GM19025 (cell line): ENCODE measurements around the gene RALBP1.
A peak's percentile ranks its signal among the peaks of the same experiment; 100 is the strongest.
"Not testable (repeated sequence)": the region's sequence is repeated elsewhere in the genome, so short reads cannot be mapped to it uniquely, and the experiment has no call there.

Source experiments
- ATAC-seq: cut with Tn5 transposase; IDR thresholded peaks from one replicate; pipeline ENCODE4 v1.9.1; 2021; ENCODE audit warnings: mild to moderate bottlenecking, low read depth, moderate library complexity; ENCODE audit not compliant: unreplicated experiment

The RALBP1 gene

GRCh38 chr18:9474983-9475642, at the start of gene RALBP1:
Gene RALBP1 (plus strand): TSS chr18:9475513. CDS start chr18:9513046, 37,533 bp downstream.
- peak; percentile 88 for ATAC-seq

DNA sequence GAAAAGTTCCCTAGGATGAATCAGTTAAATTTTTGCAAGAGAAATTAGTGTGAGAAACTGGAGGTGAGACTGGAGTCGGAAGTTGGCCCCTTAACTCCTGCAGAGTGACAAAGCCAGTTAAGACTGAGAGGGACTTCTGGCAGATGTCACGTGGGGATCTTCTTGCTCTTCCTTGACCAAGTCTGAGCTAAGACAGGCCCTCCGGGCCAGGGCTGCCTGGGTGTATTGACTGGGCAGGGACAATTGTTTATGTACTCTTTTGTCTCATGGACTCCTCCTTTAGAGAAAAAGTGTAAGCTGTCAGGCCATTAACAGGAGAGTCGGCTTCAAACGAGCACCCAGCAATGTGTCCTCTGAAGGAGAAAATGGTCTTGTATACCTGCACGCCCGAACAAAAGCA, 48.6 kb upstream of the RALBP1 start:
- ATAC-seq, result no peak

- ATAC-seq, result no peak
Observed at GRCh38 chr18:9428301-9428706, 47.0 kb upstream of the RALBP1 start.

DNA sequence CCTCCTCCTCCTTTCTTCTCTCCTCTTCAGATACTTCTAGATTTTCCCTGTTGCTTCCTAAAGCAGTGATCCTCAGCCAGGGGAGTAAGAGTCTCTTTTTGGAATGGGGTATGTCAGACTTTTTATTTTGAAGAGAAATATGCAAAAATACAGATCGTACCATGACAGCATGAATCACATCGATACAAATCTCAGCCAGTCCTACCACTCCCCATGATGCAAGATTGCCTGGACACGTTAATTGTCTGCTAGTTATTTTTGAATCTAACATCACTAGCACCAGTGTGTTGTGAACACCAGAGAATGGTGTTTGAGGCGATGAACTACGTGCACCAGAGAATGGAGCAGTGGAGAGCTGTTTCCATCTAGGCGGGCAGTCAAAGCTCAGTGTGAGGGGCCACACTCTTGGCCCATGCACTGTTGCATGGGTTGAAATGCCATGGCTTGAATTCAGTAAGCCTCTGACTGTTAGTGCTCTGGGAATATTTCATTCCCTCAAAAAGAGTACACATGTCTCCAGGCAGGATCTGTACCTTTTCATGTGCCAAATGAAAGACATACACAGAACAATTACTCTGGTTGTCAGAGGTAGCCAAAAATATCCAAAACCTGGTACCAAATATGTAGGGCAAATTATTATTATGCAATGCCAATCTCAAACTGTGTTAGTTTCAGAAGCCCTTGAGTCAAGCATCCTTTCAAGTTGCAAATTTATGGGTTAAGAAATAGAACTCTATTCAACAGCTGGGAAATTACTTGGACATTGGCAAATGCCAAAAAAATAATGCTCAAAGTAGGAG, 46.3 kb upstream of the RALBP1 start:
- ATAC-seq, result no peak

- ATAC-seq, result no peak
Observed at GRCh38 chr18:9429662-9429993, 45.7 kb upstream of the RALBP1 start.

- ATAC-seq, result not testable (repeated sequence)
Observed at GRCh38 chr18:9430315-9430714, 45.0 kb upstream of the RALBP1 start.

- no peak for ATAC-seq
Observed at GRCh38 chr18:9431296-9431695, 44.0 kb upstream of the RALBP1 start.

GRCh38 chr18:9433122-9433521, 42.2 kb upstream of the RALBP1 start:
- not testable (repeated sequence) for ATAC-seq

- no peak for ATAC-seq
Observed at GRCh38 chr18:9433671-9434121, 41.6 kb upstream of the RALBP1 start.

DNA sequence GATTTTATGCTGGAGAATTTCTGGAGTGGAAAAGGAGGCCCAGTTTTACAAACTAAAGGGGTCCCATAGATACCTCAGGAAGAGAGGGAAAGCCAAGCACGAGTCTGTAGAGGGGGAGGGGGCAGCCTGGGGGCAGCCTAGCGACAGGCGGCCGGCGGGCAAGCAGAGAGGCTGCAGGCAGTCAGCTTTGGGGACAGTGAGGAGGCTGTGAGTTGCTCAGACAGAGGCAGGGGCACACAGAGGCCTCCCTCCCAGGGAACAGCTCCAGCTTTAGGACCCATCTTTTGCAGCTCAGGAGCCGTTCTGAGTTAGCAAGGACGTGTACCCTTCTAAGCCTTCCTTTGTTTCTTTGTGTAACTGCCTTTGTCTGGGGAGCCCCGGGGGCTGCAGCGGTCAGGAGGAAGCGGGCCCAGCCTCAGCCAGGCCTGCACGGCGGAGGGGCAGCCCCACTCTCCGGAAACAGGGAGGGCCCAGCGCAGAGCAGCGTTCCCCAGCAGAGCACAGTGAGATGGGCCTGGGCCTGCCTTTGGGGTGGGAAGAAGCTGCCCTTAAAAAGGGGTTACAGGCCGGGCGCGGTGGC, 41.1 kb upstream of the RALBP1 start:
- no peak for ATAC-seq

GRCh38 chr18:9435041-9435440, 40.3 kb upstream of the RALBP1 start:
- no peak for ATAC-seq

GRCh38 chr18:9436206-9436929, 38.9 kb upstream of the RALBP1 start:
- ATAC-seq, result no peak

GRCh38 chr18:9437021-9437437, 38.3 kb upstream of the RALBP1 start:
- no peak for ATAC-seq

DNA sequence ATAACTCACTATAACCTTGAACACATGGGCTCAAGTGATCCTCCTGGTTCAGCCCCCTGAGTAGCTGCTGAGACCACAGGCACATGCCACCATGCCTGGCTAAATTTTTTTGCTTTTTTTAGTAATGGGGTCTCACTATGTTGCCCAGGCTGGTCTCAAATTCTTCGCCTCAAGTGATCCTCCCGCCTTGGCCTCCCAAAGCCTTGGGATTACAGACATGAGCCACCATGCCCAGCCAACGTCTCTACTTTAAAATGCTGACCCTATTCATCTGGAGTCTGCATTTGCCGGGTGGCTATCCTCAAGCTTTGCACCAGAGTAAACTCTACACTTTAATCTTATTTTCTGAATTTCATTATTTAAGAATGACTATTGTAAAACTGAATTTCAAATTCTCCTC, 37.6 kb upstream of the RALBP1 start:
- ATAC-seq, result no peak

- ATAC-seq, result no peak
Observed at GRCh38 chr18:9441061-9441460, 34.3 kb upstream of the RALBP1 start.

DNA sequence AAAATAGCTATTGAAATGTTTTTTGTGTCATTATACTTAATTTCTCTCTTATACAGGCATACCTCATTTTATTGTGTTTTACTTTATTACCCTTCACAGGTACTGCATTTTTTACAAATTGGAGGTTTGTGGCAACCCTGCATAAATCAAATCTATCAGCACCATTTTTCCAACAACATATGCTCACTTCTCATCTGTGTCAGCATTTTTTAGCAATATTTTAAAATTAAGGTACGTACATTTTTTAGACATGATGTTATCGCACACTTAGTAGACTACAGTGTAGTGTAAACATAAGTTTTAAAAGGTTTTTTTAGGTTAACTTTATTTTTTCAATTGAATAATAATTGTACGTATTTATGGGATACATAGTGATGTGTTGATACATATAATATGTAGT, 30.8 kb upstream of the RALBP1 start:
- no peak for ATAC-seq

GRCh38 chr18:9446839-9447238, 28.5 kb upstream of the RALBP1 start:
- no peak for ATAC-seq

DNA sequence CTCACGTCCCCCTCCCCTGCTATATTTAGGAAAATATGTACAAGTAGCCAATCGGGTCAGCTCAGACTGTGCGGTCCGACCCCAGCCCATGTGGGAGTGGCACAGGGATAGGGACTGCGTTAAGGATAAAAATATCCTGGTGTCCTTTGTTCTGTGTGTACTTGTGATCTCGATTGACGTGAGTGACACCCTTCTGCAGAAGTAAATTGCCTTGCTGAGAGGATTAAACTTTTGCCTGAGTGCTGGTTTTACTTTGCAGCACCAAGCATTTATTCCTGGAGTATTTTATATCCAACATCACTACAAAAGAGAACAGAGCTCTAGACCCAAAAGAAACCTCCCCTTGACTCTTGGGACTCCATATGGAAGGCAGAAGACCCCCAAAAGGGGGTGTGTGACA, 28.0 kb upstream of the RALBP1 start:
- no peak for ATAC-seq

DNA sequence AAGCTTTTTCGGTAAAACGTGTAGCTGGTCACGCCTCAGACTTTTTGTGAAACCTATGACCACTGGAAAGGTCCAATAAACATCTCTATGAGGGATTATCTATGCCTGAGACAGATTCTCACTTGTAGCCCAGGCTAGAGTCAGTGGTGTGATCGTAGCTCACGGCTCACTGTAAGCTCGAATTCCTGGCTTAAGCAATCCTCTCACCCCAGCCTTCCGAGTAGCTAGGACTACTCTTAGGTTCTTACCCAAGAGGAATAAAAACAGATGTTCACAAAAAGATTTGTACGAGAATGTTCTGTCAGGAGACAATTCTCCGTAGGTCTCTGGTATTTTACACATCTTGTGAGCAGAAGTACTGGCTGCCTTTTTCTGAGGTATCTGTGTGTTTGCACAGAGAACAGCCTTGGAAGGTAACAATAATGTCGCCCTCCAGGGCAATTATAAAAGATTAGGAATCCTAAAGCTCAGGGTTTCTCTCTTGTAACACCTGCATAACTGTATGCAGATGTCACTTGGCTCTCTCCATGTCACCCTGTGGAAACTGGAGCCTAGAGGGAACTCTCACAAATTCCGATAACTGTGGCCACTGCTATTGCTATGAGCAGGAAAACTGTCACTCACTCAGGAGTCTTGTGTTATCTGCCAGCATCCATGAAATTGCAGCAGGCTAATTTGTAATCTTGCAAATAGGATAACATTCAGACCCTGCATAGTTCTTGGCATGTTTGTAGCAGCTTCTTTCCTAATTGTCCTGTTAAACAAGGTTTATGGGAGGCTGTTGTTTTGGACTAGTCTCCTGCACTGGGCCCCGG, 25.5 kb upstream of the RALBP1 start:
- ATAC-seq, result no peak

GRCh38 chr18:9450920-9451319, 24.4 kb upstream of the RALBP1 start:
- not testable (repeated sequence) for ATAC-seq
